Measurements from ENCODE around the gene COG6.

DNA sequence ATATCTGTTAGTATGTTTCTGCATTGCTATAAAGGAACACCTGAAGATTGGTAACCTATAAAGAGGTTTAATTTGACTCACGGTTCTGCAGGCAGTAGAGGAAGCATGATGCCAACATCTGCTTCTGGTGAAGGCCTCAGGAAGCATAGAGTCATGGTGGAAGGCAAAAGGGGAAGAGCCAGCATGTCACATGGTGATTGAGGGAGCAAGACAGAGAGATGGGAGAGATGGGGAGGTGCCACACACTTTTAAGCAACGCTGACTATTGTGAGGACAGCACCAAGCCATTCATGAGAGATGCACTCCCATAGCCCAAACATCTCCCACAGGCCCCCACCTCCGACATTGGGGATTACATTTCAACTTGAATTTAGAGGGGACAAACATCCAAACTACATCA, 32.8 kb downstream of the COG6 start:
- TF ChIP-seq, protein P1, sequence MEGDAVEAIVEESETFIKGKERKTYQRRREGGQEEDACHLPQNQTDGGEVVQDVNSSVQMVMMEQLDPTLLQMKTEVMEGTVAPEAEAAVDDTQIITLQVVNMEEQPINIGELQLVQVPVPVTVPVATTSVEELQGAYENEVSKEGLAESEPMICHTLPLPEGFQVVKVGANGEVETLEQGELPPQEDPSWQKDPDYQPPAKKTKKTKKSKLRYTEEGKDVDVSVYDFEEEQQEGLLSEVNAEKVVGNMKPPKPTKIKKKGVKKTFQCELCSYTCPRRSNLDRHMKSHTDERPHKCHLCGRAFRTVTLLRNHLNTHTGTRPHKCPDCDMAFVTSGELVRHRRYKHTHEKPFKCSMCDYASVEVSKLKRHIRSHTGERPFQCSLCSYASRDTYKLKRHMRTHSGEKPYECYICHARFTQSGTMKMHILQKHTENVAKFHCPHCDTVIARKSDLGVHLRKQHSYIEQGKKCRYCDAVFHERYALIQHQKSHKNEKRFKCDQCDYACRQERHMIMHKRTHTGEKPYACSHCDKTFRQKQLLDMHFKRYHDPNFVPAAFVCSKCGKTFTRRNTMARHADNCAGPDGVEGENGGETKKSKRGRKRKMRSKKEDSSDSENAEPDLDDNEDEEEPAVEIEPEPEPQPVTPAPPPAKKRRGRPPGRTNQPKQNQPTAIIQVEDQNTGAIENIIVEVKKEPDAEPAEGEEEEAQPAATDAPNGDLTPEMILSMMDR (conservative IDR thresholded peaks at IDR 0.05; ENCODE audit: low read length): no peak
- no peak for TF ChIP-seq EZH2phosphoT487 (IDR thresholded peaks at IDR 0.05; ENCODE audit: borderline replicate concordance, low read depth, low read length)
